ENCODE measurements around the gene RAPGEF4.

GRCh38 chr2:172705352-172705751 is 30.3 kb upstream of the RAPGEF4 start:
- no peak for TF ChIP-seq POLR2AphosphoS5 (IDR thresholded peaks at IDR 0.05; ENCODE audit: low read depth, low read length)
- TF ChIP-seq, protein P1, sequence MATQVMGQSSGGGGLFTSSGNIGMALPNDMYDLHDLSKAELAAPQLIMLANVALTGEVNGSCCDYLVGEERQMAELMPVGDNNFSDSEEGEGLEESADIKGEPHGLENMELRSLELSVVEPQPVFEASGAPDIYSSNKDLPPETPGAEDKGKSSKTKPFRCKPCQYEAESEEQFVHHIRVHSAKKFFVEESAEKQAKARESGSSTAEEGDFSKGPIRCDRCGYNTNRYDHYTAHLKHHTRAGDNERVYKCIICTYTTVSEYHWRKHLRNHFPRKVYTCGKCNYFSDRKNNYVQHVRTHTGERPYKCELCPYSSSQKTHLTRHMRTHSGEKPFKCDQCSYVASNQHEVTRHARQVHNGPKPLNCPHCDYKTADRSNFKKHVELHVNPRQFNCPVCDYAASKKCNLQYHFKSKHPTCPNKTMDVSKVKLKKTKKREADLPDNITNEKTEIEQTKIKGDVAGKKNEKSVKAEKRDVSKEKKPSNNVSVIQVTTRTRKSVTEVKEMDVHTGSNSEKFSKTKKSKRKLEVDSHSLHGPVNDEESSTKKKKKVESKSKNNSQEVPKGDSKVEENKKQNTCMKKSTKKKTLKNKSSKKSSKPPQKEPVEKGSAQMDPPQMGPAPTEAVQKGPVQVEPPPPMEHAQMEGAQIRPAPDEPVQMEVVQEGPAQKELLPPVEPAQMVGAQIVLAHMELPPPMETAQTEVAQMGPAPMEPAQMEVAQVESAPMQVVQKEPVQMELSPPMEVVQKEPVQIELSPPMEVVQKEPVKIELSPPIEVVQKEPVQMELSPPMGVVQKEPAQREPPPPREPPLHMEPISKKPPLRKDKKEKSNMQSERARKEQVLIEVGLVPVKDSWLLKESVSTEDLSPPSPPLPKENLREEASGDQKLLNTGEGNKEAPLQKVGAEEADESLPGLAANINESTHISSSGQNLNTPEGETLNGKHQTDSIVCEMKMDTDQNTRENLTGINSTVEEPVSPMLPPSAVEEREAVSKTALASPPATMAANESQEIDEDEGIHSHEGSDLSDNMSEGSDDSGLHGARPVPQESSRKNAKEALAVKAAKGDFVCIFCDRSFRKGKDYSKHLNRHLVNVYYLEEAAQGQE (IDR thresholded peaks at IDR 0.05; ENCODE audit: insufficient read depth in 1 of 2, low read depth in 2 of 2, low read length in 2 of 2), result no peak
- TF ChIP-seq TAF1 (IDR thresholded peaks at IDR 0.05; ENCODE audit: borderline replicate concordance, insufficient read depth, low read length), result no peak
